ENCODE data around the gene ABTB2.

Gene ABTB2

DNA sequence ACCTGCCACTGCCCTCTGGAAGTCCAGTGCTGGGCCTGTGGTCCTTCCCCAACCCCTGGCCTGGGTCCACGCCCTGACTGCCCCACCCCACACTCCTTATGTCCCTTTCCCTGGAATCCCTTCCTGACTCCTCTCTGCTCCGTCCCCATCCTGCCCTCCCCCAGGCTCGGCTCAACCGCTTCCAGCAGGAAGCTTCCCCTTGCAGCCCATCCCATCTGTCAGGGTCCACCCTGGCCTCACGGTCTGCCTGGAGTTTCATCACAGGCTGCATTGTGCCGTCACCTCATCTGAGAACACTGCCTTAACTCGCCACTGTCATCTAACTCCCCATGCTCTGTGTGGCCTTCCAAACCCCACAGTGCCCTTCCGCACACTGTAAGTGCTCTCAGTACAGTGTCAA lies 188.1 kb downstream of the ABTB2 start:
- Histone ChIP-seq H3K9me3 (ENCODE audit: control insufficient read depth, low read length) (no peaks in the 10 kb centered on the region), H3K4me1 (ENCODE audit: control insufficient read depth, insufficient read depth, low read length, poor library complexity, severe bottlenecking) (peaks cover 7% of the 10 kb centered on the region), H3K27ac (ENCODE audit: insufficient read depth, low read length, poor library complexity, severe bottlenecking) (no peak overlapping the region), H3K27me3 (replicated peaks; ENCODE audit: control insufficient read depth, insufficient read depth, low read length, poor library complexity, severe bottlenecking) (no peaks in the 10 kb centered on the region), H3K36me3 (ENCODE audit: control insufficient read depth, insufficient read depth, low read length) (no peaks in the 10 kb centered on the region), H3K4me3 (ENCODE audit: insufficient read depth, low read depth, low read length, poor library complexity, severe bottlenecking) (no peak overlapping the region)
- no peak for DNase-seq

DNA sequence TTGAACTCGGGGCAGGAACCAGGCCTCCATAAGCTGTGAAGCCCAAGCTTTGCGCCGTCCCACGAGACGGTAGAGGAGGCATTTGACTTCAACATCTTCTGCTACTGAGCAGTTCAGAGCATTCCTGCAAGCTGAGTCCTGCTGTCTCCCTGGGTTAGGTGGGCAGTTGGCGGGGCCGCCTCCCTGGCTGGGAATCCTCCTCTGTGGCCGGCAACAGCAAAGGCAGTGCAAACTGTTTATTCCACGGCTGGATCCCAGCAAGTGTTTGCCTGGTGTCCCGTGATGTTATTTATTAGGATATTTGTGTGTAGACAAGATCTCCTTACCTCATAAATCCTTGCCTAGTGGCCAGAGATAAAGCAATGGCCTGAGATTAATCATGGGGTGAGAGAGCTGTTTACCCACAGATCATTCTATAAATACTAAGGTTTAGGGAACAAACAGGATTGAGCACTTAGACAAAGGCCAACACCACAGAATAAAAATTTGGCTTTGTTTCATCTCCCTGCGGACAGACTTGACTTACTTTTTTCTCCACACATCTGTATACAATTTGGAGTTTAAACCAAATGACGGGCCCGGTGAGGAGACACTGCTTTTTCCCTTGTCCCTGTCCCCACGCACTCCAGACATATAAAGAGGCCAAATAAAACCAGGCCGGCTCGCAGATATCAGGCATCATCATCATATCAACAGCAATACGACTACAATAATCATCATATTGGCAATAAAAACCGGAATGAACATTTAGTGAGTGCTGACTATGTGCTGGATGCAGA lies 189.0 kb downstream of the ABTB2 start:
- no peaks in the 10 kb centered on the region for H3K9me3 ChIP-seq (ENCODE audit: control insufficient read depth, low read length)
- no peak overlapping the region for H3K4me3 ChIP-seq (ENCODE audit: insufficient read depth, low read depth, low read length, poor library complexity, severe bottlenecking)
- peaks cover under 1% of the 10 kb centered on the region for H3K4me1 ChIP-seq (ENCODE audit: control insufficient read depth, insufficient read depth, low read length, poor library complexity, severe bottlenecking)
- no peaks in the 10 kb centered on the region for H3K36me3 ChIP-seq (ENCODE audit: control insufficient read depth, insufficient read depth, low read length)
- no peak overlapping the region for H3K27ac ChIP-seq (ENCODE audit: insufficient read depth, low read length, poor library complexity, severe bottlenecking)
- H3K27me3 ChIP-seq (replicated peaks; ENCODE audit: control insufficient read depth, insufficient read depth, low read length, poor library complexity, severe bottlenecking), result no peaks in the 10 kb centered on the region
- no peak for DNase-seq

DNA sequence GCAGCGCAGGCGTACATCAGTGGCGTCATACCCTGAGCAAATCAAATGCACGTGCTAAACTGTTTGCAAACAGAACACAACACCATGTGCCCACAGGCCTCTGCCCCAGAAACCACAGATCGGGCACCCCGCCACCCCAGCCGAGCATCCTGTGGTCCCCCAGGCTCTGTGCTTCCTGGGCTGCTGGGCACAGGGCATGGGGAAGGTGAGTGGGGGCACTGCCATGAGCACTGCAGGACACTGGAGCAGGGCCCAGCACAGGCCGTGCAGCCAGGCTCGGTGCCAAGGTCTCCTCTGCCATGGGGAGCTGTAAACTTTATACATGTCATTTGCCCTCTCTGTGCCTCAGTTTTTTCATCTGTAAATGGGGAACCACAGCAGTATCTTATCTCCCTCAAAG lies 189.8 kb downstream of the ABTB2 start:
- no peak overlapping the region for H3K4me3 ChIP-seq (ENCODE audit: insufficient read depth, low read depth, low read length, poor library complexity, severe bottlenecking)
- DNase-seq, result no peak
- H3K4me1 ChIP-seq (ENCODE audit: control insufficient read depth, insufficient read depth, low read length, poor library complexity, severe bottlenecking), result no peaks in the 10 kb centered on the region
- H3K9me3 ChIP-seq (ENCODE audit: control insufficient read depth, low read length), result no peaks in the 10 kb centered on the region
- no peak overlapping the region for H3K27ac ChIP-seq (ENCODE audit: insufficient read depth, low read length, poor library complexity, severe bottlenecking)
- no peaks in the 10 kb centered on the region for H3K36me3 ChIP-seq (ENCODE audit: control insufficient read depth, insufficient read depth, low read length)
- H3K27me3 ChIP-seq (replicated peaks; ENCODE audit: control insufficient read depth, insufficient read depth, low read length, poor library complexity, severe bottlenecking), result no peaks in the 10 kb centered on the region

DNA sequence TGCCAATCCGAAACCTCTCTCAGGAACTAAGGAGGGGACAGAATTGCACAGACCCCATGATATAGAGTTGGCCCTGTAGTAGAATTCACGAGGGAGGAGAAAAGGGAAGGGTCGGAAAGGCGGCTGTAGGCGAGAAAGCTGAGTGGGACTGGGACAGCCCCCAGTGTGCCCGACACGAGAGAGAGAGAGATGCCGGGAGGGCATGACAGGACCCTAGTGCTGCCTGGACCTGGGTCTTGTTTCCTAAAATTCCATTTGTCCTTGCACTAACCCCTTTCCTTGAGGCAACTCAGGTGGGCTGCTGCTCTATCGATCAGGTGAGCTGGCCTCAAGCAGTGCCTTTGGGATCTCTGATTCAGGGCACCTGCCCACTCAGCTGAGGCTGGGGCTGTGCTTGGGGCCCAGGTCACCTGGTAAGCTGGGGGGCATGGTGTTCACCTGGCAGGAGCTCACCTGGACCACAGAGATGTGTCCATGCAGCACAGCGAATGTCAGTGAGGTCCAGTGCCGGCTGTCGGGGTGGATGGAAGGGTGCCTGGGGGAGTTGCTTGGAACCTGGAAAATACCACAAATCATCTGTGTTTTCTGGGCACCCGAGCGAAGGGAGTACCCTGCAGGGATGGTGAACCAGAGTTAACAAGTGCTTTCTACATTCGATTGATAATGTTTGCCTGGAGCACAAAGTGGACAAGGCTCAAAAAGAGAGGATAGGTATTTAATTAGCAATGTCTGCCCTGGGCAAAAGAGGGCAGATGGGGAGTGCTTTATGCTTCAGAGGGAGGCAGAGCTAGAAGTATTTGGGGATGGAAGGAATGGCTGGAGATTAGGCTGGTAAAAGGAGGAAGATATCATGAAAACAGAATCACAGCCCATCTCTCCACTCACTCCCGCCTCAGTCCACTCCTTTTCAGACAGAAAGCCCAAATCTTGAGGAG lies 190.7 kb downstream of the ABTB2 start:
- H3K9me3 ChIP-seq (ENCODE audit: control insufficient read depth, low read length), result no peaks in the 10 kb centered on the region
- no peaks in the 10 kb centered on the region for H3K27me3 ChIP-seq (replicated peaks; ENCODE audit: control insufficient read depth, insufficient read depth, low read length, poor library complexity, severe bottlenecking)
- H3K36me3 ChIP-seq (ENCODE audit: control insufficient read depth, insufficient read depth, low read length), result no peaks in the 10 kb centered on the region
- DNase-seq, result no peak
- no peak overlapping the region for H3K27ac ChIP-seq (ENCODE audit: insufficient read depth, low read length, poor library complexity, severe bottlenecking)
- H3K4me3 ChIP-seq (ENCODE audit: insufficient read depth, low read depth, low read length, poor library complexity, severe bottlenecking), result no peak overlapping the region
- no peaks in the 10 kb centered on the region for H3K4me1 ChIP-seq (ENCODE audit: control insufficient read depth, insufficient read depth, low read length, poor library complexity, severe bottlenecking)

DNA sequence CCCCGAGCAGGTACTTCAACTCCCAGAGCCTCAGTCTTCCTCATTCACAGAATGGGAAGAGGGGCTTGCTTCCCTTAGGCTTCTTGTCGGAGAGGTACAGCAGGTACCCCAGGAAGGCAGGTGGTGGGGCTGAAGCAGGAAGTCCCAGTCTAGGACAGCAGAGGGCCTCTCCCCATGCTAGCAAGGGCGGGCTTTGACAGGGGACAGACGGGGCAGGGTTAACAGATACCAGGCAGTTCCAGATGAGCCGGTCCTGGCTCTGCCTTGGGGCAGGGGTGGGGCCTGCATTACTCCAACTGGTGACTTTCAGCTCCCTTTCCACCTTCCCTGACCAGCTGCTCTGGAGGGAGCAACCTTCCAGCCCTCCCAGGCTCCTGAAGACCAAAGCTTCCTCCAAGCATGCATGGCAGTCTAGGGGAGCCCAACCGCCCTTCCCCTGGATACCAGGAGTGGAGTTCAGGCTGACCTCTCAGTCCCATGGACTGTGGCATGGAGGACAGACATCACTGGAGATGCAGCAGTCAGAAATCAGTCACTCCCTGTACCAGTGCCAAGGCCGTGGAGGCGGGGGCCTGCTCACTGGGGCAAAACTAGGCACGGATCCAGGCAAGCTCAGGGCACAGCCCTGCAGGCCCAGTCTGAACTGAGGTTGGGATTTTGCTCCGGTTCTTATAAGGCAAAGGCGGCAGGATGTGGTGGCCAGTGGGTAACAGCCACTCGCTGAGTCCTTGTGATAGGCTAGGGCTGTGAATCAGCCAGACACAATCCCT lies 191.8 kb downstream of the ABTB2 start:
- no peak overlapping the region for H3K4me3 ChIP-seq (ENCODE audit: insufficient read depth, low read depth, low read length, poor library complexity, severe bottlenecking)
- no peaks in the 10 kb centered on the region for H3K27me3 ChIP-seq (replicated peaks; ENCODE audit: control insufficient read depth, insufficient read depth, low read length, poor library complexity, severe bottlenecking)
- no peaks in the 10 kb centered on the region for H3K9me3 ChIP-seq (ENCODE audit: control insufficient read depth, low read length)
- no peak overlapping the region for H3K27ac ChIP-seq (ENCODE audit: insufficient read depth, low read length, poor library complexity, severe bottlenecking)
- H3K36me3 ChIP-seq (ENCODE audit: control insufficient read depth, insufficient read depth, low read length), result no peaks in the 10 kb centered on the region
- DNase-seq, result no peak
- no peaks in the 10 kb centered on the region for H3K4me1 ChIP-seq (ENCODE audit: control insufficient read depth, insufficient read depth, low read length, poor library complexity, severe bottlenecking)

DNA sequence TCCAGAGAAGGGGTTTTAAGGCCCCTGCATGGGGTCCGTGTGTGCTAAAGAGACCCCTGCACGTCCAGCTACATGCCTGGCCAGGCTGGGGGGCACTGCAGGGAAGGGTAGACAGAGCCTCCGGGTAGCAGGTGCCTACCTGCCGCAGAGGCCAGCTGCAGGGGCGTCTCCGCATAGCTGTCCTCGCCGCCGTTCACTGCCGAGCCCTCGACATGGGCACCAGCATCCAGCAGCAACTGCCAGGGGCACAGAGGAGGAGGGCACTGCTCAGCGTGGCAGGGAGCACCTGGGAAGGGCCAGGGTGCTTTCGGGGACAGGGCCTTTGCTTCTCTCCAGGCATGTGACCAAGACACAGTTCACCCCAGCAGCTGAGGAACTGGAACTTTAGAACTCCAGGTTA lies 192.7 kb downstream of the ABTB2 start:
- H3K9me3 ChIP-seq (ENCODE audit: control insufficient read depth, low read length), result no peaks in the 10 kb centered on the region
- no peak for DNase-seq
- no peak overlapping the region for H3K27ac ChIP-seq (ENCODE audit: insufficient read depth, low read length, poor library complexity, severe bottlenecking)
- H3K4me1 ChIP-seq (ENCODE audit: control insufficient read depth, insufficient read depth, low read length, poor library complexity, severe bottlenecking), result no peaks in the 10 kb centered on the region
- H3K4me3 ChIP-seq (ENCODE audit: insufficient read depth, low read depth, low read length, poor library complexity, severe bottlenecking), result no peak overlapping the region
- no peaks in the 10 kb centered on the region for H3K27me3 ChIP-seq (replicated peaks; ENCODE audit: control insufficient read depth, insufficient read depth, low read length, poor library complexity, severe bottlenecking)
- H3K36me3 ChIP-seq (ENCODE audit: control insufficient read depth, insufficient read depth, low read length), result no peaks in the 10 kb centered on the region

DNA sequence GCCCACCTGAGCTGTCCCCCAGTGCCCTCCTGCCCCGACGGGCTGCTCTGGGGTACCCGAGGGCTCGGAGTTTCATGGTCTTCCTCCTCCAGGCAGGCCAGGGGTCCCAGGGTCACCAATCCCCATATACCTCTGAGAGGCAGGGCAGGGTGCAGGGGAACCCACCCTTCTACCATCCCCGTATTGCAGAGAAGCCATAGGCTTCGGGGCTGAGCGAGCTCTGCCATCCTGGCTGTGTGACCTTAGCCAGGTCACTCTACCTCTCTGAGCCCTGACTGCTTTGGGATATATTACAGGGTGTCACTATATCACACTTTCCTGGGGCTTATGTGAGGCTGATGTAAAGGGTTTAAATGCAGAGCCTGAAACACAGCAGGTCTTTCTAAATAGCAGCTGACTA lies 195.0 kb downstream of the ABTB2 start:
- Histone ChIP-seq H3K36me3 (ENCODE audit: control insufficient read depth, insufficient read depth, low read length) (no peaks in the 10 kb centered on the region), H3K27ac (ENCODE audit: insufficient read depth, low read length, poor library complexity, severe bottlenecking) (no peak overlapping the region), H3K27me3 (replicated peaks; ENCODE audit: control insufficient read depth, insufficient read depth, low read length, poor library complexity, severe bottlenecking) (no peaks in the 10 kb centered on the region), H3K9me3 (ENCODE audit: control insufficient read depth, low read length) (no peaks in the 10 kb centered on the region), H3K4me3 (ENCODE audit: insufficient read depth, low read depth, low read length, poor library complexity, severe bottlenecking) (no peak overlapping the region), H3K4me1 (ENCODE audit: control insufficient read depth, insufficient read depth, low read length, poor library complexity, severe bottlenecking) (no peaks in the 10 kb centered on the region)
- DNase-seq, result no peak

DNA sequence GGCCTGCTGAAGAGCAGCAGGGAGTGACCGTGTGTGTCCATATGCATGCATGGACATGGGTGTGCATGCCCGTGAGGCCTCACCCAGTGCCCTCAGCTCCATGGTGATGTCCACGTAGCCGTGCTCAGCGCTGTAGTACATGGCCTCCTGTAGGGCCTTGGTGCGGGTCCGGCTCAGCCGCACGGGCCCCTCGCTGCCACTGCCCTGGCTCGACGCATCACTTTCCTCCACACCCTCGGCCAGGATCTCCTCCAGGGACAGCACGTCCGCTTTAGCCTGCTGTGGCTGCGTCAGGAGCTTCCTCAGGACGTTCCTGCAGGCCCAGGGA lies 195.4 kb downstream of the ABTB2 start:
- DNase-seq, result no peak
- Histone ChIP-seq H3K27ac (ENCODE audit: insufficient read depth, low read length, poor library complexity, severe bottlenecking) (no peak overlapping the region), H3K27me3 (replicated peaks; ENCODE audit: control insufficient read depth, insufficient read depth, low read length, poor library complexity, severe bottlenecking) (no peaks in the 10 kb centered on the region), H3K4me3 (ENCODE audit: insufficient read depth, low read depth, low read length, poor library complexity, severe bottlenecking) (no peak overlapping the region), H3K4me1 (ENCODE audit: control insufficient read depth, insufficient read depth, low read length, poor library complexity, severe bottlenecking) (no peaks in the 10 kb centered on the region), H3K36me3 (ENCODE audit: control insufficient read depth, insufficient read depth, low read length) (no peaks in the 10 kb centered on the region), H3K9me3 (ENCODE audit: control insufficient read depth, low read length) (no peaks in the 10 kb centered on the region)

DNA sequence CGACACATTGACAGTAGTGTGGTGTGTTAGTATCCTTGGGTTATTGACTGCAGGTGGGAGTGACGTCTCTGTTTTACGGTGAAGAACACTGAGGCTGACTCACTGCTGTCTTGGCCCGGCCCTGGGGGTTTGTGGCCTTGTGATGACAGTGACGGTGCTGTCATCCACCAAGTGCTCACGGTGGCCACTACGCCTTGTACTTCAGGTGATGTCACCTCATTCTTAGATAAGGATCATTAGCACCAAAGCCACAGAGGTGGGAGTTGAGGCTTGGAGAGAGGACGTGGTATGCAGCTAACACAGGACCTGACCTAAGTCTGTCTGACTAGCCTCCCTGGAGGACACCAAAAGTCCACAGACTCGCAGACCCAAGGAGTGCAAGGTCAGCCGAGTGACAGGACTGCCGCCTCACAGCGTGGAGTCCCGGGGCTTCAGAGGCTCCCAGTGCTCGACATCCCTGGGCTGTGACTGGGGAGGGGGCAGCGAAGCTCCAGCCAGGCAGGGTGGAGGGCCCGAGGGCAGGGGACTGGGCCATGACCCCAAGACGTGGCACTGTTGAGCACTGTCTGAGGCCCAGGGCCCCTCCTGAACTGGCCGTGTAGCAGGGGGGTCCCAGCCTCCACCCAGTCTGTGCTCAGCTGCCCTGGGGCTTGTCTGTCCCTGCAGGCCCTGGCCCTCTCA lies 195.9 kb downstream of the ABTB2 start:
- Histone ChIP-seq H3K27me3 (replicated peaks; ENCODE audit: control insufficient read depth, insufficient read depth, low read length, poor library complexity, severe bottlenecking) (no peaks in the 10 kb centered on the region), H3K4me3 (ENCODE audit: insufficient read depth, low read depth, low read length, poor library complexity, severe bottlenecking) (no peak overlapping the region), H3K27ac (ENCODE audit: insufficient read depth, low read length, poor library complexity, severe bottlenecking) (no peak overlapping the region), H3K36me3 (ENCODE audit: control insufficient read depth, insufficient read depth, low read length) (no peaks in the 10 kb centered on the region), H3K9me3 (ENCODE audit: control insufficient read depth, low read length) (no peaks in the 10 kb centered on the region), H3K4me1 (ENCODE audit: control insufficient read depth, insufficient read depth, low read length, poor library complexity, severe bottlenecking) (no peaks in the 10 kb centered on the region)
- DNase-seq, result peak in 1 of 3 donors; percentile 3
